HG02610 (cell line): Measurements from ENCODE around the gene PCDHGA7.
"Not testable (repeated sequence)": the region's sequence is repeated elsewhere in the genome, so short reads cannot be mapped to it uniquely, and the experiment has no call there.

Experiments used
- ATAC-seq: cut with Tn5 transposase; IDR thresholded peaks from one replicate; pipeline ENCODE4 v1.9.1; 2021; ENCODE audit warnings: mild to moderate bottlenecking, moderate library complexity; ENCODE audit not compliant: unreplicated experiment

Gene PCDHGA7

GRCh38 chr5:141382469-141383294 lies at the start of gene PCDHGA7:
Gene PCDHGA7 (plus strand): TSS chr5:141382742. CDS start chr5:141382900, 158 bp downstream.
- ATAC-seq: no peak

GRCh38 chr5:141338538-141339306 lies 43.8 kb upstream of the PCDHGA7 start, which contains the start of gene PCDHGA2:
Gene PCDHGA2 (plus strand): TSS chr5:141338760.
- ATAC-seq: no peak

GRCh38 chr5:141340781-141341354 lies 41.7 kb upstream of the PCDHGA7 start:
- not testable (repeated sequence) for ATAC-seq

GRCh38 chr5:141342773-141343172 lies 39.8 kb upstream of the PCDHGA7 start:
- ATAC-seq: no peak

- ATAC-seq: no peak
Measured at GRCh38 chr5:141343242-141343952, 39.1 kb upstream of the PCDHGA7 start, which contains the start of gene PCDHGA3. Gene PCDHGA3 (plus strand): TSS chr5:141343829. CDS start chr5:141344034, 205 bp downstream.

- no peak for ATAC-seq
Measured at GRCh38 chr5:141343953-141344463, 38.5 kb upstream of the PCDHGA7 start.

GRCh38 chr5:141345327-141345726 lies 37.2 kb upstream of the PCDHGA7 start:
- ATAC-seq: no peak

- ATAC-seq: not testable (repeated sequence)
Measured at GRCh38 chr5:141346017-141346416, 36.5 kb upstream of the PCDHGA7 start.

- ATAC-seq: peak; percentile 41
Measured at GRCh38 chr5:141349917-141350619, 32.5 kb upstream of the PCDHGA7 start, which contains the start of gene PCDHGB1. Gene PCDHGB1 (plus strand): TSS chr5:141350099. CDS start chr5:141350261, 162 bp downstream.

GRCh38 chr5:141351591-141351990 lies 31.0 kb upstream of the PCDHGA7 start:
- ATAC-seq: no peak

GRCh38 chr5:141354900-141355469 lies 27.6 kb upstream of the PCDHGA7 start, which contains the start of gene PCDHGA4:
Gene PCDHGA4 (plus strand): TSS chr5:141355021. CDS start chr5:141355108, 87 bp downstream.
- no peak for ATAC-seq

GRCh38 chr5:141355641-141356040 lies 26.9 kb upstream of the PCDHGA7 start:
- no peak for ATAC-seq

- ATAC-seq: no peak
Measured at GRCh38 chr5:141356133-141356532, 26.4 kb upstream of the PCDHGA7 start.

GRCh38 chr5:141356950-141357349 lies 25.6 kb upstream of the PCDHGA7 start:
- no peak for ATAC-seq

- peak; percentile 79 for ATAC-seq
Measured at GRCh38 chr5:141359790-141360426, 22.6 kb upstream of the PCDHGA7 start, which contains the start of gene PCDHGB2. Gene PCDHGB2 (plus strand): TSS chr5:141359994. CDS start chr5:141360136, 142 bp downstream.

- no peak for ATAC-seq
Measured at GRCh38 chr5:141360685-141361084, 21.9 kb upstream of the PCDHGA7 start.

- ATAC-seq: no peak
Measured at GRCh38 chr5:141362719-141363118, 19.8 kb upstream of the PCDHGA7 start.

- ATAC-seq: no peak
Measured at GRCh38 chr5:141363952-141364660, 18.4 kb upstream of the PCDHGA7 start, which contains the start of gene PCDHGA5. Gene PCDHGA5 (plus strand): TSS chr5:141364162. CDS start chr5:141364331, 169 bp downstream.
